CD4-positive, alpha-beta T cell treated with Interleukin-12 subunit alpha and Interleukin-12 subunit beta, for 1 hour (primary cell): Measurements from ENCODE around the gene DCST1.

Experiments used
- DNase-seq: peaks from one replicate; pipeline ENCODE4 v3.0.0-alpha.2; 2020

Gene DCST1

GRCh38 chr1:155092641-155093040, 59.0 kb downstream of the DCST1 start:
- no peak for DNase-seq

- peak; percentile 35 for DNase-seq
These were observed 60.4 kb downstream of the DCST1 start for GRCh38 chr1:155093911-155094621.

- DNase-seq = no peak
These were observed 61.0 kb downstream of the DCST1 start for GRCh38 chr1:155094622-155094948.

GRCh38 chr1:155099331-155099730, 65.7 kb downstream of the DCST1 start:
- no peak for DNase-seq
